GM08714 (cell line): ENCODE data around the gene KRTAP10-3.
"Not testable (repeated sequence)": the region's sequence is repeated elsewhere in the genome, so short reads cannot be mapped to it uniquely, and the experiment has no call there.

Experiments
- H3K4me3 ChIP-seq: fragments of 200-500 bp; sonication (Bioruptor generic); 2 replicates; pipeline ENCODE4 v1.5.1; 2014; ENCODE audit warnings: mild to moderate bottlenecking, low read length, inconsistent platforms
- ZNF274 ChIP-seq: IDR thresholded peaks from 2 replicates; pipeline ENCODE4 v1.6.1; 2012; ENCODE audit warnings: mild to moderate bottlenecking, low read depth, low read length

The KRTAP10-3 gene, protein sequence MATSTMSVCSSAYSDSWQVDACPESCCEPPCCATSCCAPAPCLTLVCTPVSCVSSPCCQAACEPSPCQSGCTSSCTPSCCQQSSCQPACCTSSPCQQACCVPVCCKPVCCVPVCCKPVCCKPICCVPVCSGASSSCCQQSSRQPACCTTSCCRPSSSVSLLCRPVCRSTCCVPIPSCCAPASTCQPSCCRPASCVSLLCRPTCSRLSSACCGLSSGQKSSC

DNA sequence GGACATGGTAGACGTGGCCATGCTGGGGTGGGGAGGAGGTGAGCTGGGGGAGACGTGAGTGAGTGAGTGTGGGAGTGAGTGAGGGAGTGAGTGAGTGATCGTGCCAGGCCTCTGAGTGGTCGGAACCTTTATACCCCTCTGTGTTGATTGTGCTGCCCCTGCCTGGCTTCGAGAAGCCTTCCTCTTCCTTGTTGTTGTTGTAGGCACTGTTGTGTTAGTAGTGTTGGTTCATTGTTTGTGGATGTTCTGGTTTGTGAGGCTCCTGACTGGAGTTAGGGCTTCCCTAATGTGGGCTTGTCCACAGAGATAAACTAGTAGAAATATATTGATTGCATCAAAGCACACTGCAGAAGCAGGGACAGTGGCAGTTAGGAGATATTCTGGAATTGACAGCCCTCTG lies at the start of gene KRTAP10-3:
TSS of gene KRTAP10-3 (minus strand) at position 101 of the 400 bp plus-strand sequence. CDS start at position 21, 80 bp downstream.
- no peak for TF ChIP-seq ZNF274
- no peak within 1 kb of the TSS for H3K4me3 ChIP-seq

DNA sequence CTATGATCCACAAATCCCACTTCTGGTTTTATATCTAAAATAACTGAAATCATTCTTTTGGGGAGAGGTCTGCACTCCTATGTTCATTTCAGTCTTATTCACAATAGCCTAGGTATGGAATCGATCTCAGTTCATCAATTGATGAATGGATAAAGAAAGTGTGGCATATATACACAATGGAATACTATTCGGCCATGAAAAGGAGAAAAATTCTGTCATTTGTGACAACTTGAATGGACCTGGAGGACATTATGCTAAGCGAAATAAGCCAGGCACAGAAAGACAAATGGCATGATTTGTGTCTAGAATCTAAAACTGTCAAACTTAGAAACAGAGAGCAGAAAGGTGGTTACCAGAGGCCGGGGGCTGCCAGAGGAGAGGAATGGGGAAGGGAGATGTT lies 47.9 kb upstream of the KRTAP10-3 start:
- TF ChIP-seq ZNF274: no peak
- H3K4me3 ChIP-seq: no peak overlapping the region

DNA sequence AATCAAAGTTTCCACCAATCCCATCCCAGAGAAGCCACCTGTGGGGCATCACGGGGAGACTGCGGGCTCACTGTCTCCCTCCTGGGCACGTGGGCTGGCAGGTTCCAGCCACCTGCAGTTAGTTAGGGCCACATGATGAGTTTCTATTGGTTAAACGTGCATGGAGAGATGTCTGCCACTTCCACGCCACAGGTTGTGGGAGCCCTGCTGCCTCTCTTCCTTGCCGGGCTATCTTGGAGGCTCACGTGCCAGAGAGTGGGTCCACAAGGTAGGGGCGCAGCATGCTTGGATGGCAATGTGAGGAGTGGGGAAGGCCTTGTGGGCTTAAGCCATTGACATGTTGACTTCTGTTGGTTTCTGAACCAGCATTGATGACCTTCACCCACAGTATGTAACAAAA lies 45.3 kb upstream of the KRTAP10-3 start:
- H3K4me3 ChIP-seq: no peak overlapping the region
- no peak for TF ChIP-seq ZNF274

DNA sequence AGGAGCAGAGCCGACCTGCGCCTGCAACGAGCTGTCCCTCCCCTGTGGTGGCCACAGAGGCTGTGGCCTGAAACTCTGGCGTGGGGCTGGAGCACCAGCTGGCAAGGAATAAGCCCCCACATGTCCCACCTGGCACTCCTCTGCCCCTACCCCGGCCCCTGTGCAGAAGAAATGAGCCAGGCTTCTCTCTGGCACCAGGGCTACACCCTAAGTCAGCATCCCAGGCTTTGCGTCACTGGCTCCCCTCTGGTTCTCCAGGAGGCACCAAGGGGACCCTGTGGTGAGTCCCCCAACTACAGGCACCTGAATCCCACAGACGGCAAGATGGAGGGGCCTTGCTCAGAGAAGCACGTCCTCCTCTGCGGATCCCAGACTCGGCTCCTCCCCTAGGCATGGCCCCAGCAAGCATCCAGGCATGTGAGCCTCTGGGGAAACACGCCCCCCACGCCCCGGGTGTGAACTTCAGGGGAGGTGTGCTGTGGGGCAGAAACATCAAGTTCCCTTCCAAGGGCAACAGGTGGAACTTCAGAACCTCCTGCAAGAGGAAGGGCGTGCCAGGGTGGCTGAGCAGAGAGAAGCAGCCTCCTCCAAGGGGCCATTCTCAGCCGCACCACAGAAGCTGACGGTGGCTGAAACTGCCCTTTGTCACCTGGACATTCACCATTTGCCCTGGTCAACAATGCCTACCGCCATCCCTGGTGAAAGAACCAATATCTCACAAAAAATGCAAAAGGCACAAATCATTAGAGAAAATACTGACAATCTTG lies 44.7 kb upstream of the KRTAP10-3 start:
- TF ChIP-seq ZNF274: no peak
- no peak overlapping the region for H3K4me3 ChIP-seq

DNA sequence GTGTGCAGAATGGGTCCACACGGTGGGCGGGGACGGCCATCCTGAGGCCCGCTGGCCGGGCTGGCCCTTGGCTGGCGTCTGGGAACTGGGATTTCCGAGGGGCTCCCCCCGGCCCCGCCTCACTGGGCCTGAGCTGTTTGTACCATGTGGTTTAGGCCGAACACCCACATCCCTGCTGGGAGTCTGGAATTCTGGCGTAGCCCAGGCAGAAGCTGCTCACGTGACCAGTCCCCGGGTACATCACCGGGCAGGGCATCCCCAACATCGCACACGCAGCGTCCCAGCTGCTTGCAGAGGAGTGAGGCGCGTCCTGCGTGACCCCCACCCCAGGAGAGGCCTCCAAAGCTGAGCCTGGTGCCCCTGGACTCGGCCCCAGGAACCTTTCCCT lies 43.9 kb upstream of the KRTAP10-3 start:
- TF ChIP-seq ZNF274: no peak
- H3K4me3 ChIP-seq: no peak overlapping the region

DNA sequence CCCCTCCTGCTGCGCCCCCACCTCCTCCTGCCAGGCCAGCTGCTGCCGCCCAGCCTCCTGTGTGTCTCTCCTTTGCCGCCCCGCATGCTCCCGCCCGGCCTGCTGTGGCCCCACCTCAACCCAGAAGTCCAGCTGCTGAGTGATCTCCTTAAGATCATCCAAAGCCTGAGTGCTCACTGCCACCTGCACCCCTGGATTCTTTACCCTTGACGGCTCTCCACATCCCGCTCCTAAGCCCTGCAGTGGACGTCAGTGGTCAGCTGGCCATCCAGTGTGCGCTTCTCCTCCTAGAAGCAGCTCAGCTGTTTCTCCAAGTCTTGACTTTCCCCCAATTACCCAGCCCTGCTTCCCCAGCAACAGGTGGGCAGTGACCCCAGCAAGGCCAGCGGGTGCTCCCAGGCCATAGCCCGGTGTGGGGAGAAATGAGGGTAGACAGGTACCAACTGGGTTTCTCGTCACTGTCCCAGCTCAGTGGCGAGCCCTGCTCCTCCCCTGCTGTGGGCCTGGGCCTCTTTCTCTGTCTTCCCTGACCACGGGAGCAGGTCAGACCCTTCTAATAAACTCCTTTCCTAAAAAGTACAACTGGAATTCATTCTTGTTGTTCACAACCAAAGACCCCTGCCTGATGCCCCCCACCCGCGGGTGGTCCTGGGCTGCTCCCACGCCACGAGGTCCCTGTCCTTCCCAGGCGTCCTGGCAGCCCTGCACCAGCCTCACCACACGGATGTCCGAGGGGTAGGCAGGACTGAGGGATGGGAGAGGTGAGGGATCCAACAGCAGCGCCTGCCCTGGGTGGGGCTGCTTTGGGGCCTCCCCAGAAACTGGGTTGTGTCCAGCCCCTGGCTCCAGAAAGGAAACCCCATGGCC lies 43.2 kb upstream of the KRTAP10-3 start:
- no peak for TF ChIP-seq ZNF274
- no peak overlapping the region for H3K4me3 ChIP-seq

DNA sequence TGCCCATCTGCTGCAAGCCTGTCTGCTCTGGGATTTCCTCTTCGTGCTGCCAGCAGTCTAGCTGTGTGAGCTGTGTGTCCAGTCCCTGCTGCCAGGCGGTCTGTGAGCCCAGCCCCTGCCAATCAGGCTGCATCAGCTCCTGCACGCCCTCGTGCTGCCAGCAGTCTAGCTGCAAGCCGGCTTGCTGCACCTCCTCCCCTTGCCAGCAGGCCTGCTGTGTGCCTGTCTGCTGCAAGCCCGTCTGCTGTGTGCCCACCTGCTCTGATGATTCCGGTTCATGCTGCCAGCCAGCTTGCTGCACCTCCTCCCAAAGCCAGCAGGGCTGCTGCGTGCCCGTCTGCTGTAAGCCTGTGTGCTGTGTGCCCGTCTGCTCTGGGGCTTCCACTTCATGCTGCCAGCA lies 42.5 kb upstream of the KRTAP10-3 start:
- not testable (repeated sequence) for H3K4me3 ChIP-seq

DNA sequence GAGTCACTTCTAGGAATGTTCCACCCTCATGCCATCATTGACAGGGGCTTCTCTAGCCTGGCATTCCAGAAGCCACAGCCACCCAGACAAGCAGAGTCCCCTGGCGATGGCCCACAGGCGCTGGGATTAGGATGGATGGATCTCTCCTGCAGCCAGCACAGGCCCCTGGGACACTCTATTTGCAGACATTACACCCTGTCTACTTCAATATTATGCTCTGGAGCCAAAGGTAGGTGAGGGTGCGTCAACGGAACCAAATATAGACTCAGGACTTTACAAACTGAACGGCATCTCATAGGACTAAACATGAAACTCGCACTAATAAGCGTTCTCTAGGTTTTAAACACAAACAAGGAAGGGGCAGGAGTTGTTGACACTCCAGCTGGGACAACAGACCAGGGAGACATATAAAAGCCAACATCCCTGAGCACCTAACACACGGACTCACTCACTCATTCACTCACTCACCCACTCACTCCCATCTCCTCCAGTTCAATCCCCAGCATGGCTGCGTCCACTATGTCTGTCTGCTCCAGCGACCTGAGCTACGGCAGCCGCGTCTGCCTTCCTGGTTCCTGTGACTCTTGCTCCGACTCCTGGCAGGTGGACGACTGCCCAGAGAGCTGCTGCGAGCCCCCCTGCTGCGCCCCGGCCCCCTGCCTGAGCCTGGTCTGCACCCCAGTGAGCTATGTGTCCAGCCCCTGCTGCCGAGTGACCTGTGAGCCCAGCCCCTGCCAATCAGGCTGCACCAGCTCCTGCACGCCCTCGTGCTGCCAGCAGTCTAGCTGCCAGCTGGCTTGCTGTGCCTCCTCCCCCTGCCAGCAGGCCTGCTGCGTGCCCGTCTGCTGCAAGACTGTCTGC lies 41.8 kb upstream of the KRTAP10-3 start, which contains the start of gene KRTAP10-7:
TSS of gene KRTAP10-7 (plus strand) at position 480 of the 861 bp plus-strand sequence. CDS start at position 505, 25 bp downstream.
- not testable (repeated sequence) for H3K4me3 ChIP-seq

DNA sequence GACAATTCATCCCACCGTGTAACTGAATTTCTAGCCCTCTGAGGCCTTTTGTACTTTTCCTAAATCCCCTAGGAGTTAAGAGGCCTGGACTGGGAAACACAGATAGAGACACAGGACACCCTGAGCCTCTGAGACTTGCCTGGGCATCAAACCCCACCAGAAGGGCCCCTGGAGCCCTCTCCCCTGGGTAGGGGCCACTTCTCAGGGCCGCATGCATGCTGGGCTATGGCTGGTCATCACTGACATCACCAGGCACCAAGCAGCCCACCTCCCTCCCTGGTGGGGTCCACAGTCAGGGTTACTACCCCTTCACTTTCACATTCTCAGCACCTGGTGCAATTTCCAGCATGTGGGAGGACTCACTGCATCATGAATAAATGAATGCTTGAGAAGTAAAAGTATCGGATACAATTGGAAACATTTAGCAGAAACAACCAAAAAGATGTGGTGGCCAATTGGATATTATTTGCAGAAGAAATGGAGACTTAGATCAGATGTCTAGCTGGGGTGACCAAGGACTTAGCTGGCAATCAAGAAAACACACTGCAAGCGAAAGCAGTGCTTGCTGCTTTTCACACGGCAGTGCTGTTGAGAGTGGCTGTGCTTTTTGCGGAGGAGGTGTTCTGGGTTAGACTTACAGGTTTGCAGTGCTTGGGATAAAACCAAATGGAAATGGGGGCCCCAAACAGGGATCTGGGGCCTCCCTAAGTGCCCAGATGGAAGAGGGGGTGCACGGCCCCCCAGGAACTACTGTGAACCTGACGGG lies 40.9 kb upstream of the KRTAP10-3 start:
- TF ChIP-seq ZNF274: no peak
- no peak overlapping the region for H3K4me3 ChIP-seq

DNA sequence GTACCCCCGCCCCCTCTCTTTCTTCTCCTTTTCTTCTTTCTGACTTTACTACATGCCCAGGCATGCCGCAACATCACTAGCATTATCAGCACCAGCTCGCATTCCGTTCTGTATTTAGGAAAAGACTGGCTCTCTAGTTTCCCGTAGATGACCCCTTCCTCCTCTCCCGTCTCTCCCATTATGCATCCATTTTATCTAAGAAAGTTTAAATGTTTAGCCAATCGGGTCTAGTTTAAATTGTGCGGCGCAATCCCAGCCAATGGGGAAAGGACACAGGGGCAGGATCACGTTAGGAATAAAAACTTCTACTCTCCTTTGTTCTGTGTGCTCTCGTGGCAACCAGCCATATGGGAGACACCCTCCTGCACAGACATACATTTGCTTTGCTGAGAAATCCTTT lies 39.5 kb upstream of the KRTAP10-3 start:
- no peak for TF ChIP-seq ZNF274
- no peak overlapping the region for H3K4me3 ChIP-seq

DNA sequence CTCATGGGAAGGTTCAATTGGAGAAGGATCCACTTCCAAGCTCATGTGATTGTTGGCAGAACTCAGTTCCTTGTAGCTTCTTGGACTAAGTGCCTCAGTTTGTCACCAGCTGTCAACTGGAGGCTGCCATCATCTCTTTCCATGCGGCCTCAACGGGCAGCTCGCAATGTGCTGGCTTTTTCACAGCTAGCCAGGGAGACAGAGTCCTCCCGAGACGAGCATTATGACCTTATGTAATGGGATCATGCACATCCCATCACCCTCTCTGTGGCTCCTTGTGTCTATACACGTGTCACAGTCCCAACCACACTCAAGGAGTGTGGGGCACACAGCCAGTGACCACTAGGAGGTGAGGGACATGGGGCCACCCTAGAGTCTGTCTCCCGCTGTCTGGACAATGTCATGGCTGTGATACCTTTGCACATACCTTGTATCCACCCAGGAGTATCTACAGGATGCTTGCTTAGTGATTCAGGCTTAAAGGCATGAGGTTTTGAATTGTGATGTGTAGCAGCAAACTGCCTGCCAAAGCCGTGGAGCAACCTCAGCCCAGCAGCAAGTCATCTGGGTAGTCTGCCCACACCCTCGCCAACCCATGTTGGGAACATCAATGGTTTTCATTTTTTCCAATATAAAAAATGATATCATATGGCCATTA lies 37.6 kb upstream of the KRTAP10-3 start:
- TF ChIP-seq ZNF274: no peak
- H3K4me3 ChIP-seq: no peak overlapping the region

DNA sequence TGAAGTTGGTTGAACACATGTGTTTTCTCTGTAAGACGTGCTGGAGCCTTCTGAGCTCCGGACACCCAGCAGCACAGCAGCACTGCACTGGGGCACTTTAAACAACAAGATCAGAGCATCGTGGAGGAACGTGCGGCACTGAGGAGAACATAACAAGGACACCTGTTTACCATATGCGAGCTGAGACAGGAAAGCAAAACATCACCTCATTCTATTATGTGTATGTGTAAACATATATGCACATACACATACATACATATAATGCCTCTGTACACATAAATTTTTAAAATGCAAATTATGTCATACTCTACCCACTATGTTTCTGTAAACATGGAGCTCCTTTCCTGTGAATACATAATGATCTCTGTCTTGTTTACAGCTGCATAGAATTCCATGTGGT lies 36.9 kb upstream of the KRTAP10-3 start:
- no peak overlapping the region for H3K4me3 ChIP-seq
- no peak for TF ChIP-seq ZNF274
